OCI-LY1 (cell line): Measurements from ENCODE around the gene PGS1.

Experiments
- H2AFZ ChIP-seq: fragments of 200-600 bp; sonication (generic), shearing (Covaris generic); 2 replicates; pipeline ENCODE4 v1.6.0; 2014; ENCODE audit warnings: antibody characterized with exemption, mild to moderate bottlenecking, low read length
- H3F3A ChIP-seq: fragments of 200-600 bp; sonication (generic), shearing (Covaris generic); 2 replicates; pipeline ENCODE4 v1.6.0; 2014; ENCODE audit warnings: mild to moderate bottlenecking, antibody characterized with exemption, low read length, moderate library complexity; ENCODE audit not compliant: insufficient read depth
- H3K27ac ChIP-seq: fragments of 200-600 bp; sonication (generic); 2 replicates; pipeline ENCODE4 v1.5.1; 2014; ENCODE audit warnings: low read length, mixed run types, mild to moderate bottlenecking, low read depth; ENCODE audit not compliant: poor library complexity, severe bottlenecking
- H3K27me3 ChIP-seq: fragments of 200-600 bp; sonication (generic); 2 replicates; pipeline ENCODE4 v1.6.0; 2014; ENCODE audit warnings: antibody characterized with exemption, mild to moderate bottlenecking, low read length, moderate library complexity; ENCODE audit not compliant: insufficient read depth
- H3K36me3 ChIP-seq: fragments of 200-600 bp; sonication (generic); 2 replicates; pipeline ENCODE4 v1.6.1; 2014; ENCODE audit warnings: mild to moderate bottlenecking, antibody characterized with exemption, low read length, moderate library complexity, mixed read lengths; ENCODE audit not compliant: insufficient read depth
- H3K4me1 ChIP-seq: fragments of 200-600 bp; sonication (generic); 2 replicates; pipeline ENCODE4 v1.5.1; 2014; ENCODE audit warnings: mild to moderate bottlenecking, low read length, moderate library complexity; ENCODE audit not compliant: insufficient read depth, severe bottlenecking
- H3K4me2 ChIP-seq: fragments of 200-600 bp; sonication (generic), shearing (Covaris generic); 2 replicates; pipeline ENCODE4 v1.6.1; 2014; ENCODE audit warnings: low read length
- H3K4me3 ChIP-seq: fragments of 200-600 bp; sonication (generic); 2 replicates; pipeline ENCODE4 v1.5.1; 2014; ENCODE audit warnings: low read length, low read depth, mild to moderate bottlenecking, mixed read lengths; ENCODE audit not compliant: poor library complexity, severe bottlenecking
- H3K79me2 ChIP-seq: fragments of 200-600 bp; shearing (Covaris generic); 2 replicates; pipeline ENCODE4 v1.6.1; 2016; ENCODE audit warnings: mixed run types, low read length, mixed read lengths; ENCODE audit not compliant: insufficient read depth
- H3K9ac ChIP-seq: fragments of 200-600 bp; sonication (generic), shearing (Covaris generic); 2 replicates; pipeline ENCODE4 v1.6.1; 2014; ENCODE audit warnings: mild to moderate bottlenecking, low read length, mixed read lengths
- H3K9me2 ChIP-seq: fragments of 200-600 bp; sonication (generic), shearing (Covaris generic); 2 replicates; pipeline ENCODE4 v1.6.1; 2014; ENCODE audit warnings: low read depth, mild to moderate bottlenecking, low read length, mixed read lengths
- H3K9me3 ChIP-seq: fragments of 200-600 bp; shearing (Covaris generic); 2 replicates; pipeline ENCODE4 v1.6.1; 2014; ENCODE audit warnings: low read length, mixed read lengths
- H4K20me1 ChIP-seq: fragments of 200-600 bp; sonication (generic), shearing (Covaris generic); 2 replicates; pipeline ENCODE4 v1.6.0; 2016; ENCODE audit warnings: mild to moderate bottlenecking, low read length; ENCODE audit not compliant: insufficient read depth
- CTCF ChIP-seq: fragments of 200-600 bp; sonication (generic), shearing (Covaris generic); IDR thresholded peaks from 2 replicates; pipeline ENCODE4 v1.5.1; 2017; ENCODE audit warnings: mild to moderate bottlenecking, antibody characterized with exemption, low read length, moderate library complexity, mixed read lengths
- EZH2 ChIP-seq: fragments of 200-600 bp; sonication (generic), shearing (Covaris generic); IDR thresholded peaks from 2 replicates; pipeline ENCODE4 v1.8.0; 2017; ENCODE audit warnings: borderline replicate concordance, mixed run types, mild to moderate bottlenecking, antibody characterized with exemption, low read length, moderate library complexity, mixed read lengths

Gene PGS1

GRCh38 chr17:78444392-78444791 lies 65.9 kb downstream of the PGS1 start:
- no peak overlapping the region for H2AFZ ChIP-seq
- no peak overlapping the region for H3K4me2 ChIP-seq
- no peaks in the 10 kb centered on the region for H3K36me3 ChIP-seq
- H3K9me3 ChIP-seq: no peaks in the 10 kb centered on the region
- no peak overlapping the region for H3K9ac ChIP-seq
- H3K79me2 ChIP-seq: no peaks in the 10 kb centered on the region
- no peak overlapping the region for H3K4me3 ChIP-seq
- H3K27me3 ChIP-seq: peaks cover 13% of the 10 kb centered on the region; the same call in 1 of the 2 replicates
- H3K27ac ChIP-seq: no peak overlapping the region
- TF ChIP-seq CTCF: no peak
- TF ChIP-seq EZH2: no peak
- no peaks in the 10 kb centered on the region for H4K20me1 ChIP-seq
- H3K9me2 ChIP-seq: no peaks in the 10 kb centered on the region
- H3K4me1 ChIP-seq: no peaks in the 10 kb centered on the region
- no peaks in the 10 kb centered on the region for H3F3A ChIP-seq

- H3K9me3 ChIP-seq: no peaks in the 10 kb centered on the region
- no peaks in the 10 kb centered on the region for H4K20me1 ChIP-seq
- H3K9me2 ChIP-seq: no peaks in the 10 kb centered on the region
- no peaks in the 10 kb centered on the region for H3K4me1 ChIP-seq
- no peaks in the 10 kb centered on the region for H3K79me2 ChIP-seq
- H3K36me3 ChIP-seq: no peaks in the 10 kb centered on the region
- no peak overlapping the region for H3K4me3 ChIP-seq
- no peaks in the 10 kb centered on the region for H3F3A ChIP-seq
- H3K27ac ChIP-seq: no peak overlapping the region
- H3K27me3 ChIP-seq: peaks cover 13% of the 10 kb centered on the region; the same call in 1 of the 2 replicates
- no peak overlapping the region for H2AFZ ChIP-seq
- no peak overlapping the region for H3K4me2 ChIP-seq
- H3K9ac ChIP-seq: no peak overlapping the region
- no peak for TF ChIP-seq EZH2
- TF ChIP-seq CTCF: no peak
Observed at GRCh38 chr17:78446833-78447232, 68.4 kb downstream of the PGS1 start.

GRCh38 chr17:78448356-78448993 lies 70.0 kb downstream of the PGS1 start:
- Histone ChIP-seq H3K79me2 (no peaks in the 10 kb centered on the region), H3K4me3 (no peak overlapping the region), H3K27ac (no peak overlapping the region), H2AFZ (no peak overlapping the region), H3K9me2 (no peaks in the 10 kb centered on the region), H4K20me1 (no peaks in the 10 kb centered on the region), H3K9ac (no peak overlapping the region), H3F3A (no peaks in the 10 kb centered on the region), H3K36me3 (no peaks in the 10 kb centered on the region), H3K4me2 (no peak overlapping the region), H3K4me1 (no peaks in the 10 kb centered on the region), H3K27me3 (0 out of 2 replicates have a peak, but pooled peaks cover 4% of the 10 kb centered on the region), H3K9me3 (no peaks in the 10 kb centered on the region)
- TF ChIP-seq CTCF (peak; percentile 23; the same call in 1 of the 2 replicates), EZH2 (no peak)
